Smooth muscle cell (in vitro differentiated cells): Measurements from ENCODE around the gene TANK. TPM values are rescaled to one million over a fixed set of nuclear protein-coding genes. Genes with fewer than 3 reads are reported as not detected.

Experiments used
- DNase-seq: peaks from one replicate; lab custom pipeline; 2025; ENCODE audit not compliant: unreplicated experiment; lab: John Stamatoyannopoulos, UW
- H2AFZ ChIP-seq: fragments of 200-600 bp; sonication (generic); 2 replicates; pipeline ENCODE4 v1.6.0; 2016; ENCODE audit warnings: antibody characterized with exemption, low read depth, mild to moderate bottlenecking
- H3F3A ChIP-seq: fragments of 200-600 bp; sonication (generic); 2 replicates; pipeline ENCODE4 v1.6.0; 2017; ENCODE audit warnings: antibody characterized with exemption, low read depth
- H3K27ac ChIP-seq: fragments of 200-600 bp; sonication (generic); 2 replicates; pipeline ENCODE4 v1.5.1; 2016; ENCODE audit warnings: low read depth, mild to moderate bottlenecking
- H3K27me3 ChIP-seq: fragments of 200-600 bp; sonication (generic); 2 replicates; pipeline ENCODE4 v1.6.1; 2016; ENCODE audit warnings: low read depth, mild to moderate bottlenecking
- H3K36me3 ChIP-seq: fragments of 200-600 bp; sonication (generic); 2 replicates; pipeline ENCODE4 v1.5.1; 2016; ENCODE audit warnings: low read depth
- H3K4me1 ChIP-seq: fragments of 200-600 bp; sonication (generic); 2 replicates; pipeline ENCODE4 v1.5.1; 2016; ENCODE audit warnings: low read depth
- H3K4me2 ChIP-seq: fragments of 200-600 bp; sonication (generic); 2 replicates; pipeline ENCODE4 v1.6.0; 2016; ENCODE audit warnings: mild to moderate bottlenecking
- H3K4me3 ChIP-seq: fragments of 200-600 bp; sonication (generic); 2 replicates; pipeline ENCODE4 v1.5.1; 2016; ENCODE audit warnings: mild to moderate bottlenecking
- H3K79me2 ChIP-seq: fragments of 200-600 bp; sonication (generic); 2 replicates; pipeline ENCODE4 v1.6.0; 2016; ENCODE audit warnings: low read depth, mild to moderate bottlenecking
- H3K9ac ChIP-seq: fragments of 200-600 bp; sonication (generic); 2 replicates; pipeline ENCODE4 v1.6.0; 2016; ENCODE audit warnings: low read depth
- H3K9me3 ChIP-seq: fragments of 200-600 bp; sonication (generic); replicated peaks from 2 replicates; pipeline ENCODE4 v1.5.1; 2016; ENCODE audit warnings: low read depth
- H4K20me1 ChIP-seq: fragments of 200-600 bp; sonication (generic); 2 replicates; pipeline ENCODE4 v1.6.0; 2016; ENCODE audit warnings: low read depth
- WGBS: methylation state at CpG from one replicate; pipeline ENCODE4 v1.1.7; 2016; ENCODE audit warnings: low lambda C conversion rate; 5-methylcytosine and 5-hydroxymethylcytosine counted together
- polyA plus RNA-seq: library from polyadenylated mRNA; unstranded; fragments of >200 nt; fragmentation: Nextera tagmentation; extraction: Ambion mirVana; gene quantifications from 2 replicates; pipeline ENCODE4 v1.2.1, GENCODE V29; 2016
- total RNA-seq: library from RNA; depleted of rRNA; stranded (reverse); fragments of >200 nt; gene quantifications from 2 replicates; pipeline ENCODE4 v1.2.3, GENCODE V29; 2014
- TF ChIP-seq, protein P1 (sequence below): fragments of 200-600 bp; sonication (generic); IDR thresholded peaks from 2 replicates; pipeline ENCODE4 v1.5.1; 2017; ENCODE audit warnings: borderline replicate concordance, mild to moderate bottlenecking, antibody characterized with exemption; ENCODE audit not compliant: insufficient read depth, poor library complexity, severe bottlenecking

The TANK gene
- total and polyA plus RNA-seq, 2 experiments from 2014 or later, result 47.9 to 94.2 TPM

DNA sequence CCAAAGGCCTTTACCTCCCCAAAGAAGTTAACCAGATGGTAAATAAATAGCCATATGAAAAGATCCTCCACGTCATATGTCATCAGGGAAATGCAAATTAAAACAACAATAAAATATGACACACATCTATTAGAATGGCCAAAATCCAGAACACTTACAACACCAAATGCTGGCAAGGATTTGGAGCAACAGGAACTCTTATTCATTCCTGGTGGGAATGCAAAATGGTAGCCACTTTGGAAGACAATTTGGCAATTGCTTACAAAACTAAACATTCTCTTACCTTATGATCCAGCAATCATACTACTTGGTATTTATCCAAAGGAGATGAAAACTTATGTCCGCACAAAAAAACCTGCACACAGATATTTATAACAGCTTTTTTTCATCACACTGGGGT is 1.3 kb upstream of the TANK start:
- no peak overlapping the region for H3K4me2 ChIP-seq
- H3K27me3 ChIP-seq, result no peaks in the 10 kb centered on the region
- 99% methylated on average over 2 of the region's 2 CpGs for WGBS
- no peak overlapping the region for H3K4me3 ChIP-seq
- no peak overlapping the region for H3K27ac ChIP-seq
- H3K9me3 ChIP-seq, result no peaks in the 10 kb centered on the region
- H3K36me3 ChIP-seq, result peaks cover 6% of the 10 kb centered on the region
- no peak for DNase-seq
- H2AFZ ChIP-seq, result no peak overlapping the region
- TF ChIP-seq, protein P1, sequence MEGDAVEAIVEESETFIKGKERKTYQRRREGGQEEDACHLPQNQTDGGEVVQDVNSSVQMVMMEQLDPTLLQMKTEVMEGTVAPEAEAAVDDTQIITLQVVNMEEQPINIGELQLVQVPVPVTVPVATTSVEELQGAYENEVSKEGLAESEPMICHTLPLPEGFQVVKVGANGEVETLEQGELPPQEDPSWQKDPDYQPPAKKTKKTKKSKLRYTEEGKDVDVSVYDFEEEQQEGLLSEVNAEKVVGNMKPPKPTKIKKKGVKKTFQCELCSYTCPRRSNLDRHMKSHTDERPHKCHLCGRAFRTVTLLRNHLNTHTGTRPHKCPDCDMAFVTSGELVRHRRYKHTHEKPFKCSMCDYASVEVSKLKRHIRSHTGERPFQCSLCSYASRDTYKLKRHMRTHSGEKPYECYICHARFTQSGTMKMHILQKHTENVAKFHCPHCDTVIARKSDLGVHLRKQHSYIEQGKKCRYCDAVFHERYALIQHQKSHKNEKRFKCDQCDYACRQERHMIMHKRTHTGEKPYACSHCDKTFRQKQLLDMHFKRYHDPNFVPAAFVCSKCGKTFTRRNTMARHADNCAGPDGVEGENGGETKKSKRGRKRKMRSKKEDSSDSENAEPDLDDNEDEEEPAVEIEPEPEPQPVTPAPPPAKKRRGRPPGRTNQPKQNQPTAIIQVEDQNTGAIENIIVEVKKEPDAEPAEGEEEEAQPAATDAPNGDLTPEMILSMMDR, result no peak
- peaks cover 14% of the 10 kb centered on the region for H3K4me1 ChIP-seq
- peaks cover 16% of the 10 kb centered on the region for H4K20me1 ChIP-seq
- H3F3A ChIP-seq, result peaks cover 3% of the 10 kb centered on the region
- H3K79me2 ChIP-seq, result peaks cover 29% of the 10 kb centered on the region
- no peak overlapping the region for H3K9ac ChIP-seq

DNA sequence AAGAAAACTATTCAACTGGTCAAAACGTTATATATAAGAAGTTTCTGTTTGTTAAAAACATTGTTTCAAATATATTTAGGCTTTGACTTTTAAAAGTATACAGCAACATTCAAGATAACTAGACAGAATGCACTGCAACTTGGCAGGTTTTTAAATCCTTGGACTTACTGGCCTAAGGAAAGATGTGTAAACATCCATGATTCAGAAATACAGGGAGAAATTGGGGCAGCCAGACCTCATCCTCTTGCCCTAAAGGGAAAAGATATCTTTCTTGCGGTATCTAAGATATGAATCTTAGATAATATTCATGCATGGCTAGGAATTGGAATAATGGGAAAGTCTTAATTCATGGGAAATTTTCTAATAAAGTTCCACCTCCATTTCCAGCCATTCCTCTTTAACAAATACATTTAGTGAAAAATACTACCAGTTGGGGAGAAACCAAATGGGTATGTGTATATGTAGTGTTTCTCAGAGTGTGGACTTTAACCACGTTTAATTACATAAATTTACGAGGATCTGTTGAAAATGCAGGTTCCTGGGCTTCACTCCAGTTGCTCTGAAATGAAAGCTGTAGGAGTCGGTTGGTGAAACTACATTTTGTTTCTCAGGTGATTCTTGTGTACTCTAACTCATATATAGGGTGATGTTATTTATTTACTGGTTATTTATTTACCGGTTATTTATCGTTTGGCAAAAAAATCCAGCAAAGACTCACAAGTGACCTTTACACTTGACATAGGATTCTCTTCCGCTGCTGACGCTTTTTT is 587 bp upstream of the TANK start:
- Histone ChIP-seq H3K36me3 (peaks cover 8% of the 10 kb centered on the region), H2AFZ (peak overlapping the region; percentile 56), H4K20me1 (peaks cover 24% of the 10 kb centered on the region), H3K9me3 (no peaks in the 10 kb centered on the region), H3K27me3 (no peaks in the 10 kb centered on the region), H3K4me2 (peak overlapping the region; percentile 89), H3K4me3 (peak overlapping the region; percentile 75), H3K9ac (no peak overlapping the region), H3K4me1 (peaks cover 15% of the 10 kb centered on the region), H3K27ac (peak overlapping the region; percentile 95), H3F3A (peaks cover 3% of the 10 kb centered on the region), H3K79me2 (peaks cover 37% of the 10 kb centered on the region)
- DNase-seq, result no peak
- TF ChIP-seq, protein P1, result no peak
- WGBS, result 28% methylated on average over 9 of the region's 9 CpGs

DNA sequence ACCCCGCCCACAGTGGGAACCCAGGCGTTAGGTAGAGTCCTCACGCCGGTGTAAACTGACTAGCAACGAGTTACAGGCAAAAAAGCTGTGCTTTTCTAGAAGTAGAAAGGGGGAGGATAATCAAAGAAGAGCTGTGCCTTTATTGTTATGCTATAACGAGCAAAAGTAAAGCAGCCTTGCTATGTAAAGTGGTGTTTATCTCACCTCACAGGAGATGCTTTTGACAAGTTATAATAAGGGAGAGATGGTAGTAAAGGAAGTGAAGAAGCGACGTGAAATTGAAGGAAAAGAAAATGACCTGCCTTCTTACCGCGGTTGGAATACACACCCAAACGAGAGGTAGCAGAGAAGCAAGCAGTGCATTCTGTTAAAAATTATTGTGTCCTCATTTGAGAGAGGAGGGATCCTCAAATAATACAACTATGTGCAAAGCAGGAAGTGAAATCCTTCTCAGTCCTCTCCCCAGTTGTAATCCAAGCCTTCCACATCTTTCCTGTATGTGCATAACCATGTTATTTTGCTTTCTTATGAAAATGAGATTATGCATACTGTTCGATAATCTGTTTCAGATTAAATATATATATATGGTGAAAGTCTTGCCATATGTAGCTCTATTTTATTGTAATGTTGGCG is 962 bp downstream of the TANK start:
- Histone ChIP-seq H3K4me3 (peak overlapping the region; percentile 75), H3K4me1 (peaks cover 20% of the 10 kb centered on the region), H3K36me3 (peaks cover 8% of the 10 kb centered on the region), H3K27ac (peak overlapping the region; percentile 95), H3K79me2 (peaks cover 47% of the 10 kb centered on the region), H3K27me3 (no peaks in the 10 kb centered on the region), H2AFZ (no peak overlapping the region), H3K4me2 (peak overlapping the region; percentile 89), H3K9ac (peak overlapping the region; percentile 97), H4K20me1 (peaks cover 32% of the 10 kb centered on the region), H3F3A (peaks cover 3% of the 10 kb centered on the region), H3K9me3 (no peaks in the 10 kb centered on the region)
- DNase-seq, result no peak
- TF ChIP-seq, protein P1, result no peak
- WGBS, result 14% methylated on average over 13 of the region's 13 CpGs

DNA sequence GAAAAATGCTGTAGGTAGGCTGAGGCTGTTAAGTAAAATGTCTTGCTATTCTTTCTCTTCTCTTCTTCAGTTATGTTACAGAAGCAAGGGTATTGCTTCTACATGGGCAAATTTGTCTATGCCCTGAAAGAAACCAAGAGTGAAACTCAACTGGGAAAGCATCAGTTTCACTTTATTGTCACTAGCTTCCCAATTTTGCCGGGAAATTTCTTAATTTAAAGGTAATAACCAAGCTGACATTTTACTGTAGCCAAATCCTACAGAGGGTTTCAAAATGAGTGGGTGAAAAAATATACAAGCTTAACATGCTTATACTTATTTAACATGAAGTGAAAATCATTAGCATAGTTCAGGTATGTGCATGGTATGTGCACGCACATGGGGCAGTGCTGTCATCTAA is 3.2 kb downstream of the TANK start:
- no peaks in the 10 kb centered on the region for H3K9me3 ChIP-seq
- H3K79me2 ChIP-seq, result peaks cover 69% of the 10 kb centered on the region
- H3F3A ChIP-seq, result peaks cover 3% of the 10 kb centered on the region
- no peak overlapping the region for H2AFZ ChIP-seq
- WGBS, result 97% methylated on average over 2 of the region's 2 CpGs
- H3K36me3 ChIP-seq, result peaks cover 8% of the 10 kb centered on the region
- no peak overlapping the region for H3K4me2 ChIP-seq
- H3K4me1 ChIP-seq, result peaks cover 20% of the 10 kb centered on the region
- TF ChIP-seq, protein P1, result no peak
- H4K20me1 ChIP-seq, result peaks cover 46% of the 10 kb centered on the region
- H3K4me3 ChIP-seq, result no peak overlapping the region
- H3K27me3 ChIP-seq, result no peaks in the 10 kb centered on the region
- H3K9ac ChIP-seq, result no peak overlapping the region
- DNase-seq, result no peak
- no peak overlapping the region for H3K27ac ChIP-seq
